ENCODE data around the gene NPAS4. TPM values are rescaled to one million over a fixed set of nuclear protein-coding genes. Genes with fewer than 3 reads are reported as not detected.
"Not testable (repeated sequence)": the region's sequence is repeated elsewhere in the genome, so short reads cannot be mapped to it uniquely, and the experiment has no call there.

Gene NPAS4
- total RNA-seq, 1 donor from 2014 or later: not detected

GRCh38 chr11:66462911-66463310, 42.1 kb downstream of the NPAS4 start:
- peaks cover 24% of the 10 kb centered on the region for H3F3A ChIP-seq (ENCODE audit: low read depth)
- H3K4me2 ChIP-seq: no peak overlapping the region
- H3K9ac ChIP-seq: no peak overlapping the region
- no peak overlapping the region for H3K27ac Mint-ChIP-seq
- no peak overlapping the region for H3K4me3 ChIP-seq
- TF ChIP-seq CTCF (IDR thresholded peaks at IDR 0.05) (no peak), EZH2phosphoT487 (IDR thresholded peaks at IDR 0.05) (no peak), EZH2 (IDR thresholded peaks at IDR 0.05) (no peak)
- no peak overlapping the region for H3K4me3 Mint-ChIP-seq
- H3K27ac ChIP-seq: no peak overlapping the region
- peaks cover 4% of the 10 kb centered on the region for H3K27me3 ChIP-seq
- no peaks in the 10 kb centered on the region for H3K36me3 ChIP-seq
- H3K9me3 Mint-ChIP-seq: peaks cover 15% of the 10 kb centered on the region
- no peaks in the 10 kb centered on the region for H3K9me3 ChIP-seq (ENCODE audit: low read depth)
- peaks cover 7% of the 10 kb centered on the region for H3K4me1 ChIP-seq
- H4K20me1 ChIP-seq (ENCODE audit: low read depth): peaks cover 7% of the 10 kb centered on the region
- no peaks in the 10 kb centered on the region for H3K79me2 ChIP-seq (ENCODE audit: low read depth)
- DNase-seq (ENCODE audit: low spot score): no peak
- peaks cover 17% of the 10 kb centered on the region for H3K4me1 Mint-ChIP-seq
- H2AFZ ChIP-seq (replicated peaks): no peak overlapping the region
- H3K36me3 Mint-ChIP-seq: no peaks in the 10 kb centered on the region
- peaks cover 7% of the 10 kb centered on the region for H3K27me3 Mint-ChIP-seq (ENCODE audit: insufficient read depth, low read depth)

- not testable (repeated sequence) for H3K4me3 ChIP-seq; H3K27me3 ChIP-seq; H3K27me3 Mint-ChIP-seq (ENCODE audit: insufficient read depth, low read depth); H3K36me3 Mint-ChIP-seq; H3K9ac ChIP-seq; H3K27ac Mint-ChIP-seq; H3K4me1 ChIP-seq; H3K4me2 ChIP-seq; DNase-seq (ENCODE audit: low spot score); H3K27ac ChIP-seq; H3K36me3 ChIP-seq; H3K4me3 Mint-ChIP-seq; H3K79me2 ChIP-seq (ENCODE audit: low read depth); H3K9me3 ChIP-seq (ENCODE audit: low read depth); H2AFZ ChIP-seq (replicated peaks)
- peaks cover 15% of the 10 kb centered on the region for H3K9me3 Mint-ChIP-seq
- peaks cover 29% of the 10 kb centered on the region for H3K4me1 Mint-ChIP-seq
- peaks cover 26% of the 10 kb centered on the region for H3F3A ChIP-seq (ENCODE audit: low read depth)
- H4K20me1 ChIP-seq (ENCODE audit: low read depth): peaks cover 18% of the 10 kb centered on the region
Observed at GRCh38 chr11:66464116-66464515, 43.3 kb downstream of the NPAS4 start.

- Mint-ChIP-seq H3K9me3 (peaks cover 15% of the 10 kb centered on the region), H3K4me3 (peak overlapping the region; percentile 87), H3K27ac (no peak overlapping the region), H3K27me3 (ENCODE audit: insufficient read depth, low read depth) (peaks cover 2% of the 10 kb centered on the region), H3K36me3 (no peaks in the 10 kb centered on the region), H3K4me1 (peaks cover 36% of the 10 kb centered on the region)
- no peak for DNase-seq (ENCODE audit: low spot score)
- Histone ChIP-seq H3K4me1 (peaks cover 9% of the 10 kb centered on the region), H3F3A (ENCODE audit: low read depth) (peaks cover 26% of the 10 kb centered on the region), H3K4me2 (no peak overlapping the region), H3K9ac (no peak overlapping the region), H2AFZ (replicated peaks) (no peak overlapping the region), H3K4me3 (no peak overlapping the region), H3K79me2 (ENCODE audit: low read depth) (no peaks in the 10 kb centered on the region), H3K27me3 (peaks cover 4% of the 10 kb centered on the region), H3K36me3 (no peaks in the 10 kb centered on the region), H3K9me3 (ENCODE audit: low read depth) (no peaks in the 10 kb centered on the region), H3K27ac (no peak overlapping the region), H4K20me1 (ENCODE audit: low read depth) (peaks cover 18% of the 10 kb centered on the region)
- no peak for TF ChIP-seq CTCF (IDR thresholded peaks at IDR 0.05)
- TF ChIP-seq EZH2 (IDR thresholded peaks at IDR 0.05): no peak
- no peak for TF ChIP-seq EZH2phosphoT487 (IDR thresholded peaks at IDR 0.05)
Observed at GRCh38 chr11:66464916-66465315, 44.1 kb downstream of the NPAS4 start.

- Histone ChIP-seq H3K27ac (no peak overlapping the region), H3K9ac (no peak overlapping the region)
Observed at GRCh38 chr11:66465373-66466224, 44.8 kb downstream of the NPAS4 start.

More at GRCh38 chr11:66465373-66466224, 44.8 kb downstream of the NPAS4 start:
- no peak for DNase-seq (ENCODE audit: low spot score)
- Mint-ChIP-seq H3K9me3 (peaks cover 15% of the 10 kb centered on the region), H3K36me3 (no peaks in the 10 kb centered on the region), H3K27me3 (ENCODE audit: insufficient read depth, low read depth) (peaks cover 2% of the 10 kb centered on the region), H3K27ac (no peak overlapping the region), H3K4me1 (peaks cover 40% of the 10 kb centered on the region), H3K4me3 (peak overlapping the region; percentile 87)
- H3K9me3 ChIP-seq (ENCODE audit: low read depth): no peaks in the 10 kb centered on the region
- peak overlapping the region; percentile 66 for H3K4me3 ChIP-seq
- H3K27me3 ChIP-seq: peaks cover 4% of the 10 kb centered on the region
- H3F3A ChIP-seq (ENCODE audit: low read depth): peaks cover 26% of the 10 kb centered on the region
- H2AFZ ChIP-seq (replicated peaks): no peak overlapping the region
- H3K4me1 ChIP-seq: peaks cover 9% of the 10 kb centered on the region
- no peaks in the 10 kb centered on the region for H3K79me2 ChIP-seq (ENCODE audit: low read depth)
- peaks cover 18% of the 10 kb centered on the region for H4K20me1 ChIP-seq (ENCODE audit: low read depth)
- TF ChIP-seq EZH2 (IDR thresholded peaks at IDR 0.05) (no peak), EZH2phosphoT487 (IDR thresholded peaks at IDR 0.05) (no peak), CTCF (IDR thresholded peaks at IDR 0.05) (no peak)
- peak overlapping the region; percentile 78 for H3K4me2 ChIP-seq
- no peaks in the 10 kb centered on the region for H3K36me3 ChIP-seq

Data from neural progenitor cell (in vitro differentiated cells).